Endothelial cell of umbilical vein (primary cell): ENCODE data around the gene SHISA6. TPM values are rescaled to one million over a fixed set of nuclear protein-coding genes. Genes with fewer than 3 reads are reported as not detected.

Experiments
- BruUV-seq: library from RNA; stranded (reverse); fragments of 400-500 nt; replicated peaks from 2 replicates; lab custom pipeline; 2021; lab: Mats Ljungman, UMichigan
- CTCF ChIA-PET: fragments of 300-600, 350-600 bp; sonication (Branson Sonifier 250); formaldehyde crosslinking; loops from one replicate; lab custom pipeline; 2021; ENCODE audit warnings: antibody characterized with exemption, inconsistent platforms; lab: Charles Lee
- POLR2A ChIA-PET: fragments of 300-600, 350-600 bp; sonication (Branson Sonifier 250); formaldehyde crosslinking; loops from one replicate; lab custom pipeline; 2021; ENCODE audit warnings: antibody characterized with exemption, inconsistent platforms; lab: Charles Lee
- DNase-seq: peaks from one replicate; pipeline ENCODE4 v3.0.0-alpha.2; 2011; ENCODE audit warnings: low read depth, low spot score
- FAIRE-seq: peaks from 2 replicates; lab custom pipeline; 2011; peaks lifted over from hg19 to GRCh38; lab: Jason Lieb, UNC
- H2AFZ ChIP-seq: 2 replicates; pipeline ENCODE4 v1.6.0; 2012; ENCODE audit warnings: low read depth, low read length, control low read depth, inconsistent platforms
- H3K27ac ChIP-seq: 2 replicates; pipeline ENCODE4 v1.5.1; 2011; ENCODE audit warnings: low read depth, mild to moderate bottlenecking, control low read depth, low read length, moderate library complexity; ENCODE audit not compliant: insufficient read depth
- H3K27me3 ChIP-seq, 2 experiments: 2 replicates each; pipeline versions ENCODE4 v1.6.0 to v1.6.1; 2011; ENCODE audit warnings: low read length in 2 of 2, mixed read lengths in 1 of 2; ENCODE audit not compliant: control insufficient read depth in 2 of 2, insufficient read depth in 2 of 2
- H3K36me3 ChIP-seq, 2 experiments: 2 replicates in 1 of 2; 3 replicates in 1 of 2; pipeline ENCODE4 v1.5.1; 2011; ENCODE audit warnings: low read length in 2 of 2, mild to moderate bottlenecking in 1 of 2, moderate library complexity in 1 of 2; ENCODE audit not compliant: control insufficient read depth in 2 of 2, insufficient read depth in 2 of 2; ENCODE audit errors: extremely low read depth in 1 of 2
- H3K4me1 ChIP-seq: 3 replicates; pipeline ENCODE4 v1.5.1; 2011; ENCODE audit warnings: mild to moderate bottlenecking, low read length; ENCODE audit not compliant: control insufficient read depth, insufficient read depth; ENCODE audit errors: extremely low read depth
- H3K4me2 ChIP-seq: 2 replicates; pipeline ENCODE4 v1.6.1; 2011; ENCODE audit warnings: low read length, control low read depth, mixed read lengths; ENCODE audit not compliant: insufficient read depth
- H3K4me3 ChIP-seq, 3 experiments: fragments of 200-600 bp in 1 of 3; sonication (generic), shearing (Covaris generic) in 1 of 3; replicated peaks in 1 of 3; 2 replicates each; pipeline ENCODE4 v1.5.1; 2011 to 2016; ENCODE audit warnings: control low read depth in 3 of 3, low read length in 3 of 3, mild to moderate bottlenecking in 2 of 3, inconsistent platforms in 1 of 3, low read depth in 1 of 3, moderate library complexity in 1 of 3; ENCODE audit not compliant: insufficient read depth in 1 of 3
- H3K79me2 ChIP-seq: 2 replicates; pipeline ENCODE4 v1.6.0; 2012; ENCODE audit warnings: low read length, inconsistent platforms; ENCODE audit not compliant: control insufficient read depth, insufficient read depth
- H3K9ac ChIP-seq: replicated peaks from 2 replicates; pipeline ENCODE3; 2011; ENCODE audit warnings: low read length, control low read depth; ENCODE audit not compliant: insufficient read depth; ENCODE audit errors: extremely low read depth
- H3K9me1 ChIP-seq: replicated peaks from 3 replicates; pipeline ENCODE4 v1.6.0; 2011; ENCODE audit warnings: mild to moderate bottlenecking, low read length; ENCODE audit not compliant: control insufficient read depth, insufficient read depth; ENCODE audit errors: extremely low read depth
- H3K9me3 ChIP-seq: replicated peaks from 2 replicates; pipeline ENCODE4 v1.5.1; 2012; ENCODE audit warnings: low read length, inconsistent platforms; ENCODE audit not compliant: control insufficient read depth, insufficient read depth
- H4K20me1 ChIP-seq: replicated peaks from 2 replicates; pipeline ENCODE3; 2011; ENCODE audit warnings: mild to moderate bottlenecking, low read length; ENCODE audit not compliant: control insufficient read depth, insufficient read depth; ENCODE audit errors: extremely low read depth
- EZH2 ChIP-seq: IDR thresholded peaks from 2 replicates; pipeline ENCODE4 v1.6.1; 2012; ENCODE audit warnings: borderline replicate concordance, low read depth, mild to moderate bottlenecking, moderate library complexity, low read length, inconsistent platforms; ENCODE audit not compliant: severe bottlenecking
- FOS ChIP-seq: IDR thresholded peaks from 2 replicates; pipeline ENCODE4 v1.6.1; 2011; ENCODE audit warnings: mild to moderate bottlenecking, low read length, moderate library complexity, borderline replicate concordance; ENCODE audit not compliant: insufficient read depth
- GATA2 ChIP-seq: IDR thresholded peaks from 2 replicates; pipeline ENCODE4 v1.7.0; 2011; ENCODE audit warnings: low read depth, mild to moderate bottlenecking, moderate library complexity, mixed read lengths, low read length; ENCODE audit not compliant: insufficient read length, insufficient read depth
- JUN ChIP-seq: IDR thresholded peaks from 2 replicates; pipeline ENCODE4 v1.6.1; 2011; ENCODE audit warnings: borderline replicate concordance, low read depth; ENCODE audit not compliant: insufficient read length, insufficient read depth
- MYC ChIP-seq: IDR thresholded peaks from one replicate; pipeline ENCODE4 v1.6.1; 2011; ENCODE audit warnings: mild to moderate bottlenecking, low read depth, low read length
- POLR2A ChIP-seq: IDR thresholded peaks from 2 replicates; pipeline ENCODE4 v1.6.1; 2012; ENCODE audit warnings: low read depth, mild to moderate bottlenecking, control low read depth, low read length
- POLR2AphosphoS5 ChIP-seq: IDR thresholded peaks from 2 replicates; pipeline ENCODE4 v1.6.1; 2012; ENCODE audit warnings: low read depth, mild to moderate bottlenecking, control low read depth, low read length, moderate library complexity; ENCODE audit not compliant: insufficient read depth
- dilution Hi-C: fragments of 300-500 bp; cut with MboI; formaldehyde crosslinking; loops from one replicate; pipeline ENCODE4 v1.15.0; 2019; ENCODE audit warnings: low sequenced_read_pairs; ENCODE audit not compliant: extremely low pct_ligation_motif_present
- intact Hi-C: fragments of 100-400 bp; cut with micrococcal nuclease; formaldehyde crosslinking; loops from one replicate; pipeline ENCODE4 v1.10.0; 2022
- polyA plus RNA-seq, 4 experiments: library from polyadenylated mRNA; depleted of rRNA in 3 of 4; stranded (reverse) in 3 of 4; unstranded in 1 of 4; fragments of >200 nt; gene quantifications; 2 replicates each; pipeline versions ENCODE4 v1.2.1 to v1.2.3, GENCODE V29; 2011 to 2012; ENCODE audit warnings: missing spikeins in 1 of 4
- total RNA-seq: library from RNA; stranded (reverse); gene quantifications from 2 replicates; pipeline ENCODE4 v1.2.3, GENCODE V29; 2021
- TF ChIP-seq, protein P1 (sequence below), 2 donors: IDR thresholded peaks; 1 replicate in 1 of 2; 2 replicates in 1 of 2; pipeline ENCODE4 v1.5.1; 2011; ENCODE audit warnings: low read length in 2 of 2, mild to moderate bottlenecking in 2 of 2, moderate library complexity in 2 of 2, control low read depth in 1 of 2, inconsistent platforms in 1 of 2, low read depth in 1 of 2; ENCODE audit not compliant: insufficient read depth in 1 of 2; ENCODE audit errors: extremely low read depth in 1 of 2
- TF ChIP-seq, protein P2 (sequence below): IDR thresholded peaks from 2 replicates; pipeline ENCODE4 v1.6.1; 2011; ENCODE audit not compliant: insufficient read depth, insufficient read length

SHISA6 gene
- total and polyA plus RNA-seq, 2 donors (not counting 3 experiments of a cell fraction or from before 2014, with no cell fraction given): not detected

DNA sequence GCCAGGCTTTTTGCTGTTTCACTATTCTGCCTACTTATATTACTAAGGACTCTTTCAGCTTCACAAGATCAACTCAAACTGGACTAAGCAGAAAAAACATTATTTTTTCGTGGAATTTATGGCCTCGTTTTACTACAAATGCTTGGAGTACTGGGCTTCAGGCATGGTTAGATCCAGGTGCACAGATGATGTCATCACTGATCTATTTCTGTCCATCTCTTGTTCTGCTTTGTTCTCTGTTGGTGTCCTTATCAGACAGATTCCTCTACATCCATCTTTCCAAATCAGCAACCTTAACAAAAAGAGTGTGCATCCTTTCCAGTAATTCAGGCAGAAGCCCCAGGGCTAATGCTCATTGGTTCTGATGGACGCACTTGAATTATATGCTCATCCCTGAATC is 247.4 kb downstream of the SHISA6 start:
- FAIRE-seq (no peak), DNase-seq (no peak)
- no peaks in the 10 kb centered on the region for H3K36me3 ChIP-seq
- H3K27me3 ChIP-seq: no peaks in the 10 kb centered on the region
- H2AFZ ChIP-seq: no peak overlapping the region
- BruUV-seq: no TSS peak
- TF ChIP-seq EZH2: no peak
- TF ChIP-seq POLR2A: no peak
- no peak for TF ChIP-seq MYC
- TF ChIP-seq, protein P1, sequence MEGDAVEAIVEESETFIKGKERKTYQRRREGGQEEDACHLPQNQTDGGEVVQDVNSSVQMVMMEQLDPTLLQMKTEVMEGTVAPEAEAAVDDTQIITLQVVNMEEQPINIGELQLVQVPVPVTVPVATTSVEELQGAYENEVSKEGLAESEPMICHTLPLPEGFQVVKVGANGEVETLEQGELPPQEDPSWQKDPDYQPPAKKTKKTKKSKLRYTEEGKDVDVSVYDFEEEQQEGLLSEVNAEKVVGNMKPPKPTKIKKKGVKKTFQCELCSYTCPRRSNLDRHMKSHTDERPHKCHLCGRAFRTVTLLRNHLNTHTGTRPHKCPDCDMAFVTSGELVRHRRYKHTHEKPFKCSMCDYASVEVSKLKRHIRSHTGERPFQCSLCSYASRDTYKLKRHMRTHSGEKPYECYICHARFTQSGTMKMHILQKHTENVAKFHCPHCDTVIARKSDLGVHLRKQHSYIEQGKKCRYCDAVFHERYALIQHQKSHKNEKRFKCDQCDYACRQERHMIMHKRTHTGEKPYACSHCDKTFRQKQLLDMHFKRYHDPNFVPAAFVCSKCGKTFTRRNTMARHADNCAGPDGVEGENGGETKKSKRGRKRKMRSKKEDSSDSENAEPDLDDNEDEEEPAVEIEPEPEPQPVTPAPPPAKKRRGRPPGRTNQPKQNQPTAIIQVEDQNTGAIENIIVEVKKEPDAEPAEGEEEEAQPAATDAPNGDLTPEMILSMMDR (IDR thresholded peaks at IDR 0.05; ENCODE audit: extremely low read depth in 1 of 2, insufficient read depth in 1 of 2, low read depth in 1 of 2, low read length in 2 of 2): no peak
- no peak for TF ChIP-seq JUN
- no peak for TF ChIP-seq POLR2AphosphoS5
- no peak for TF ChIP-seq GATA2
- TF ChIP-seq FOS: no peak
- TF ChIP-seq, protein P2, sequence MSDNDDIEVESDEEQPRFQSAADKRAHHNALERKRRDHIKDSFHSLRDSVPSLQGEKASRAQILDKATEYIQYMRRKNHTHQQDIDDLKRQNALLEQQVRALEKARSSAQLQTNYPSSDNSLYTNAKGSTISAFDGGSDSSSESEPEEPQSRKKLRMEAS: no peak
- no peak overlapping the region for H3K27ac ChIP-seq
- dilution Hi-C loops (no loop called here), intact Hi-C loops (no loop called here)
- no peaks in the 10 kb centered on the region for H4K20me1 ChIP-seq
- CTCF ChIA-PET: no interaction called here
- no peak overlapping the region for H3K4me3 ChIP-seq
- no peak overlapping the region for H3K9ac ChIP-seq
- POLR2A ChIA-PET: no interaction called here
- no peaks in the 10 kb centered on the region for H3K79me2 ChIP-seq
- H3K4me2 ChIP-seq: no peak overlapping the region
- no peaks in the 10 kb centered on the region for H3K9me1 ChIP-seq
- no peaks in the 10 kb centered on the region for H3K4me1 ChIP-seq
- peaks cover 5% of the 10 kb centered on the region for H3K9me3 ChIP-seq
